K562 (cell line): ENCODE data around the gene GAPT. TPM values are rescaled to one million over a fixed set of nuclear protein-coding genes. Genes with fewer than 3 reads are reported as not detected.

Source experiments
- ATAC-seq: fragments of 200-7000 bp; cut with Tn5 transposase; 3 replicates; pipeline ENCODE4 v1.9.1; 2020; ENCODE audit warnings: moderate library complexity
- BruUV-seq: library from RNA; stranded (reverse); fragments of 400-500 nt; replicated peaks from 2 replicates; lab custom pipeline; 2021; lab: Mats Ljungman, UMichigan
- CTCF ChIA-PET: fragments of 300-600 bp; formaldehyde crosslinking; extraction: SDS; loops from one replicate; lab custom pipeline; 2021; ENCODE audit warnings: low intra/inter-chr PET ratio; lab: Yijun Ruan, JAX
- POLR2A ChIA-PET: fragments of 300-600, 350-650 bp; sonication (Branson Sonifier 250); formaldehyde crosslinking; extraction: SDS; loops from one replicate; lab custom pipeline; 2021; ENCODE audit warnings: antibody characterized with exemption, inconsistent platforms; lab: Yijun Ruan, JAX
- DNase-seq, 4 experiments: peaks; one replicate each; pipeline versions ENCODE4 v3.0.0 to v3.0.0-alpha.2; 2011 to 2018; ENCODE audit warnings: low spot score in 3 of 4, mixed read lengths in 3 of 4; ENCODE audit errors: extremely low read depth in 1 of 4
- FAIRE-seq: peaks from 2 replicates; lab custom pipeline; 2011; peaks lifted over from hg19 to GRCh38; lab: Jason Lieb, UNC
- H2AFZ ChIP-seq: 2 replicates; pipeline ENCODE4 v1.6.0; 2011; ENCODE audit warnings: low read depth, low read length, control low read depth, inconsistent platforms
- H3K27ac ChIP-seq: fragments of 200-600 bp; 3 replicates; pipeline ENCODE4 v1.8.0; 2011; ENCODE audit warnings: low read depth, mild to moderate bottlenecking, control low read depth, inconsistent platforms, low read length, moderate library complexity, mixed read lengths; ENCODE audit errors: extremely low read depth
- H3K27me3 ChIP-seq, 2 experiments: fragments of 300-600 bp in 1 of 2; 2 replicates in 1 of 2; 3 replicates in 1 of 2; pipeline versions ENCODE4 v1.6.0 to v1.8.0; 2011; ENCODE audit warnings: inconsistent platforms in 2 of 2, low read length in 2 of 2, mild to moderate bottlenecking in 1 of 2, mixed read lengths in 1 of 2, moderate library complexity in 1 of 2; ENCODE audit not compliant: control insufficient read depth in 2 of 2, insufficient read depth in 2 of 2
- H3K36me3 ChIP-seq: fragments of 300-600 bp; 3 replicates; pipeline ENCODE4 v1.8.0; 2011; ENCODE audit warnings: mild to moderate bottlenecking, low read length, inconsistent platforms; ENCODE audit not compliant: control insufficient read depth, insufficient read depth
- H3K4me1 ChIP-seq, 2 experiments: fragments of 200-600 bp in 1 of 2; replicated peaks in 1 of 2; 2 replicates in 1 of 2; 3 replicates in 1 of 2; pipeline versions ENCODE4 v1.5.1 to v1.8.0; 2011; ENCODE audit warnings: inconsistent platforms in 2 of 2, low read length in 2 of 2, mild to moderate bottlenecking in 1 of 2, mixed read lengths in 1 of 2, moderate library complexity in 1 of 2; ENCODE audit not compliant: control insufficient read depth in 2 of 2, insufficient read depth in 2 of 2
- H3K4me2 ChIP-seq: 2 replicates; pipeline ENCODE4 v1.6.1; 2011; ENCODE audit warnings: low read length, control low read depth, inconsistent platforms, mixed read lengths; ENCODE audit not compliant: insufficient read depth
- H3K4me3 ChIP-seq: fragments of 200-600 bp; sonication (generic), shearing (Covaris generic); 2 replicates; pipeline ENCODE4 v1.5.1; 2016; ENCODE audit warnings: control low read depth, inconsistent platforms
- H3K79me2 ChIP-seq: fragments of 200-600 bp; 3 replicates; pipeline ENCODE4 v1.8.0; 2011; ENCODE audit warnings: low read length, inconsistent platforms; ENCODE audit not compliant: control insufficient read depth, insufficient read depth
- H3K9ac ChIP-seq, 2 experiments: 2 replicates each; pipeline versions ENCODE4 v1.6.0 to v1.6.1; 2011; ENCODE audit warnings: low read depth in 2 of 2, low read length in 2 of 2, control low read depth in 1 of 2, inconsistent platforms in 1 of 2, mild to moderate bottlenecking in 1 of 2, mixed read lengths in 1 of 2; ENCODE audit not compliant: insufficient read depth in 1 of 2
- H3K9me1 ChIP-seq: one replicate; pipeline ENCODE4 v1.6.0; 2011; ENCODE audit warnings: inconsistent platforms, mild to moderate bottlenecking, low read length, moderate library complexity; ENCODE audit not compliant: control insufficient read depth, insufficient read depth
- H3K9me3 ChIP-seq: replicated peaks from 2 replicates; pipeline ENCODE4 v1.5.1; 2011; ENCODE audit warnings: low read depth, low read length, inconsistent platforms; ENCODE audit not compliant: control insufficient read depth, insufficient read depth
- H4K20me1 ChIP-seq: replicated peaks from 2 replicates; pipeline ENCODE4 v1.6.1; 2011; ENCODE audit warnings: low read length, inconsistent platforms, mixed read lengths; ENCODE audit not compliant: control insufficient read depth, insufficient read depth
- ARID3B ChIP-seq: fragments of 250-450 bp; sonication (Bioruptor Pico); IDR thresholded peaks from 2 replicates; pipeline ENCODE4 v1.4.0; 2020; ENCODE audit warnings: borderline replicate concordance
- CHD2 ChIP-seq: IDR thresholded peaks from 2 replicates; pipeline ENCODE4 v1.6.1; 2011; ENCODE audit warnings: low read depth, low read length
- CLOCK ChIP-seq: fragments of 250-450 bp; sonication (Bioruptor Pico); IDR thresholded peaks from 2 replicates; pipeline ENCODE4 v1.4.0; 2020; ENCODE audit warnings: mild to moderate bottlenecking, moderate library complexity, borderline replicate concordance
- E2F6 ChIP-seq, 2 experiments: IDR thresholded peaks; 2 replicates each; pipeline ENCODE4 v1.6.1; 2011; ENCODE audit warnings: borderline replicate concordance in 1 of 2, control low read depth in 1 of 2, low read depth in 1 of 2, low read length in 1 of 2, mild to moderate bottlenecking in 1 of 2, mixed read lengths in 1 of 2, moderate library complexity in 1 of 2; ENCODE audit not compliant: insufficient read depth in 1 of 2, insufficient read length in 1 of 2, poor library complexity in 1 of 2, severe bottlenecking in 1 of 2; ENCODE audit errors: extremely low read depth in 1 of 2
- MAZ ChIP-seq, 2 experiments: fragments of 450-650 bp in 1 of 2; sonication (generic) in 1 of 2; formaldehyde crosslinking; IDR thresholded peaks in 1 of 2; conservative IDR thresholded peaks in 1 of 2; 2 replicates each; pipeline versions ENCODE4 v1.4.0 to v1.5.0; 2020; ENCODE audit warnings: mild to moderate bottlenecking in 1 of 2, missing genetic modification reagents in 1 of 2
- SAFB2 ChIP-seq: fragments of 200-400 bp; formaldehyde crosslinking; IDR thresholded peaks from 2 replicates; pipeline ENCODE4 v1.6.1; 2018; ENCODE audit warnings: borderline replicate concordance, low read length, low read depth, moderate library complexity; ENCODE audit not compliant: severe bottlenecking
- TOE1 ChIP-seq, 2 experiments: fragments of 450-650 bp in 1 of 2; sonication (generic) in 1 of 2; formaldehyde crosslinking in 1 of 2; IDR thresholded peaks; 2 replicates each; pipeline versions ENCODE4 v1.7.1 to v1.8.0; 2016 to 2022; ENCODE audit warnings: borderline replicate concordance in 2 of 2, mild to moderate bottlenecking in 2 of 2, antibody characterized with exemption in 1 of 2, inconsistent platforms in 1 of 2, low read depth in 1 of 2, missing genetic modification reagents in 1 of 2, moderate library complexity in 1 of 2
- ZC3H8 ChIP-seq: fragments of 450-650 bp; IDR thresholded peaks from 2 replicates; pipeline ENCODE4 v1.6.1; 2017
- ZFP91 ChIP-seq: sonication (generic); formaldehyde crosslinking; IDR thresholded peaks from 2 replicates; pipeline ENCODE4 v1.8.0; 2022; ENCODE audit warnings: mild to moderate bottlenecking, missing genetic modification reagents
- ZNF384 ChIP-seq: IDR thresholded peaks from 2 replicates; pipeline ENCODE4 v1.6.1; 2012; ENCODE audit warnings: low read depth, low read length, improper control_type of control experiment
- ZNF584 ChIP-seq: fragments of 200-800 bp; sonication (Bioruptor generic); IDR thresholded peaks from 2 replicates; pipeline ENCODE4 v1.6.1; 2016; ENCODE audit warnings: low read depth, mild to moderate bottlenecking, missing genetic modification characterization, missing compliant biosample characterization
- WGBS: fragments of 100-300 bp; shearing (Covaris generic); methylation state at CpG from one replicate; pipeline ENCODE4 v1.1.6; 2016; ENCODE audit warnings: low coverage, mixed read lengths; ENCODE audit not compliant: insufficient coverage; ENCODE audit errors: missing lambda C conversion rate; 5-methylcytosine and 5-hydroxymethylcytosine counted together
- in situ Hi-C: fragments of 300-500 bp; cut with MboI; formaldehyde crosslinking; loops from 4 replicates; pipeline ENCODE4 v1.15.0; 2018; ENCODE audit warnings: inconsistent platforms, mixed read lengths
- intact Hi-C: fragments of 100-400 bp; cut with micrococcal nuclease; formaldehyde crosslinking; loops from 2 replicates; pipeline ENCODE4 v1.14.2; 2022
- polyA plus RNA-seq, 8 experiments: library from polyadenylated mRNA; depleted of rRNA in 4 of 8; stranded (reverse) in 5 of 8; unstranded in 3 of 8; fragments of >200 nt; fragmentation: Nextera tagmentation in 2 of 8; fragmentation: Illumina TruSeq in 1 of 8; extraction: Ambion mirVana in 2 of 8; extraction: Trizol in 1 of 8; gene quantifications; 2 replicates each; pipeline versions ENCODE4 v1.2.1 to v1.2.3, GENCODE V29; 2011 to 2014; ENCODE audit warnings: inconsistent platforms in 1 of 8, missing spikeins in 1 of 8
- total RNA-seq, 7 experiments: library from RNA; depleted of rRNA in 6 of 7; stranded (reverse); fragments of >200 nt in 6 of 7; fragmentation: Illumina TruSeq in 2 of 7; extraction: Trizol in 2 of 7; gene quantifications; 2 replicates each; pipeline versions ENCODE4 v1.2.1 to v1.2.3, GENCODE V29; 2011 to 2021; ENCODE audit warnings: low replicate concordance in 1 of 7

The GAPT gene
- total and polyA plus RNA-seq, 9 of the 15 experiments (the other 6 are each of a cell fraction or from before 2014, with no cell fraction given), result not detected

- Histone ChIP-seq H3K27ac (no peak overlapping the region), H3K9me1 (no peaks in the 10 kb centered on the region), H3K4me1 (no peaks in the 10 kb centered on the region), H2AFZ (no peak overlapping the region), H3K36me3 (no peaks in the 10 kb centered on the region), H3K27me3 (no peaks in the 10 kb centered on the region), H3K79me2 (no peaks in the 10 kb centered on the region), H3K4me2 (no peak overlapping the region), H3K4me3 (no peak overlapping the region), H3K9me3 (no peaks in the 10 kb centered on the region), H4K20me1 (no peaks in the 10 kb centered on the region), H3K9ac (no peak overlapping the region)
- BruUV-seq, result no TSS peak
- ATAC-seq (no peak), DNase-seq (no peak), FAIRE-seq (no peak)
- in situ Hi-C loops (no loop called here), intact Hi-C loops (no loop called here)
- ChIA-PET POLR2A (no interaction called here), CTCF (no interaction called here)
- WGBS, result 3% methylated on average over 2 of the region's 2 CpGs
- no peak for TF ChIP-seq MAZ (CRISPR knock-in tag; conservative IDR thresholded peaks at IDR 0.05 in 1 of 2, IDR thresholded peaks at IDR 0.05 in 1 of 2)
- TF ChIP-seq ZC3H8, result no peak
- TF ChIP-seq CLOCK, result no peak
- no peak for TF ChIP-seq ARID3B (CRISPR knock-in tag)
- TF ChIP-seq SAFB2, result no peak
- TF ChIP-seq ZNF584 (CRISPR knock-in tag), result no peak
- TF ChIP-seq E2F6 (IDR thresholded peaks at IDR 0.05; ENCODE audit: borderline replicate concordance in 1 of 2, extremely low read depth in 1 of 2, insufficient read depth in 1 of 2, insufficient read length in 1 of 2, low read depth in 1 of 2, low read length in 1 of 2, poor library complexity in 1 of 2, severe bottlenecking in 1 of 2), result no peak
- no peak for TF ChIP-seq TOE1 (IDR thresholded peaks at IDR 0.05; ENCODE audit: borderline replicate concordance)
- no peak for TF ChIP-seq TOE1 (CRISPR knock-in tag; IDR thresholded peaks at IDR 0.05; ENCODE audit: borderline replicate concordance, low read depth)
- no peak for TF ChIP-seq ZNF384
- TF ChIP-seq CHD2, result no peak
- TF ChIP-seq ZFP91 (CRISPR knock-in tag), result no peak
These were observed 10.7 kb downstream of the GAPT start for GRCh38 chr5:58501778-58502417.
